Smooth muscle cell (in vitro differentiated cells): ENCODE measurements around the gene PLCH1. TPM values are rescaled to one million over a fixed set of nuclear protein-coding genes. Genes with fewer than 3 reads are reported as not detected.

Experiments used
- DNase-seq: peaks from one replicate; lab custom pipeline; 2025; ENCODE audit not compliant: unreplicated experiment; lab: John Stamatoyannopoulos, UW
- H2AFZ ChIP-seq: fragments of 200-600 bp; sonication (generic); 2 replicates; pipeline ENCODE4 v1.6.0; 2016; ENCODE audit warnings: antibody characterized with exemption, low read depth, mild to moderate bottlenecking
- H3F3A ChIP-seq: fragments of 200-600 bp; sonication (generic); 2 replicates; pipeline ENCODE4 v1.6.0; 2017; ENCODE audit warnings: antibody characterized with exemption, low read depth
- H3K27ac ChIP-seq: fragments of 200-600 bp; sonication (generic); 2 replicates; pipeline ENCODE4 v1.5.1; 2016; ENCODE audit warnings: low read depth, mild to moderate bottlenecking
- H3K27me3 ChIP-seq: fragments of 200-600 bp; sonication (generic); 2 replicates; pipeline ENCODE4 v1.6.1; 2016; ENCODE audit warnings: low read depth, mild to moderate bottlenecking
- H3K36me3 ChIP-seq: fragments of 200-600 bp; sonication (generic); 2 replicates; pipeline ENCODE4 v1.5.1; 2016; ENCODE audit warnings: low read depth
- H3K4me1 ChIP-seq: fragments of 200-600 bp; sonication (generic); 2 replicates; pipeline ENCODE4 v1.5.1; 2016; ENCODE audit warnings: low read depth
- H3K4me2 ChIP-seq: fragments of 200-600 bp; sonication (generic); 2 replicates; pipeline ENCODE4 v1.6.0; 2016; ENCODE audit warnings: mild to moderate bottlenecking
- H3K4me3 ChIP-seq: fragments of 200-600 bp; sonication (generic); 2 replicates; pipeline ENCODE4 v1.5.1; 2016; ENCODE audit warnings: mild to moderate bottlenecking
- H3K79me2 ChIP-seq: fragments of 200-600 bp; sonication (generic); 2 replicates; pipeline ENCODE4 v1.6.0; 2016; ENCODE audit warnings: low read depth, mild to moderate bottlenecking
- H3K9ac ChIP-seq: fragments of 200-600 bp; sonication (generic); 2 replicates; pipeline ENCODE4 v1.6.0; 2016; ENCODE audit warnings: low read depth
- H3K9me3 ChIP-seq: fragments of 200-600 bp; sonication (generic); replicated peaks from 2 replicates; pipeline ENCODE4 v1.5.1; 2016; ENCODE audit warnings: low read depth
- H4K20me1 ChIP-seq: fragments of 200-600 bp; sonication (generic); 2 replicates; pipeline ENCODE4 v1.6.0; 2016; ENCODE audit warnings: low read depth
- WGBS: methylation state at CpG from one replicate; pipeline ENCODE4 v1.1.7; 2016; ENCODE audit warnings: low lambda C conversion rate; 5-methylcytosine and 5-hydroxymethylcytosine counted together
- polyA plus RNA-seq: library from polyadenylated mRNA; unstranded; fragments of >200 nt; fragmentation: Nextera tagmentation; extraction: Ambion mirVana; gene quantifications from 2 replicates; pipeline ENCODE4 v1.2.1, GENCODE V29; 2016
- total RNA-seq: library from RNA; depleted of rRNA; stranded (reverse); fragments of >200 nt; gene quantifications from 2 replicates; pipeline ENCODE4 v1.2.3, GENCODE V29; 2014
- TF ChIP-seq, protein P1 (sequence below): fragments of 200-600 bp; sonication (generic); IDR thresholded peaks from 2 replicates; pipeline ENCODE4 v1.5.1; 2017; ENCODE audit warnings: borderline replicate concordance, mild to moderate bottlenecking, antibody characterized with exemption; ENCODE audit not compliant: insufficient read depth, poor library complexity, severe bottlenecking

Gene PLCH1
- total and polyA plus RNA-seq, 2 experiments from 2014 or later, result 0.36 TPM; not detected in 1

- TF ChIP-seq, protein P1, sequence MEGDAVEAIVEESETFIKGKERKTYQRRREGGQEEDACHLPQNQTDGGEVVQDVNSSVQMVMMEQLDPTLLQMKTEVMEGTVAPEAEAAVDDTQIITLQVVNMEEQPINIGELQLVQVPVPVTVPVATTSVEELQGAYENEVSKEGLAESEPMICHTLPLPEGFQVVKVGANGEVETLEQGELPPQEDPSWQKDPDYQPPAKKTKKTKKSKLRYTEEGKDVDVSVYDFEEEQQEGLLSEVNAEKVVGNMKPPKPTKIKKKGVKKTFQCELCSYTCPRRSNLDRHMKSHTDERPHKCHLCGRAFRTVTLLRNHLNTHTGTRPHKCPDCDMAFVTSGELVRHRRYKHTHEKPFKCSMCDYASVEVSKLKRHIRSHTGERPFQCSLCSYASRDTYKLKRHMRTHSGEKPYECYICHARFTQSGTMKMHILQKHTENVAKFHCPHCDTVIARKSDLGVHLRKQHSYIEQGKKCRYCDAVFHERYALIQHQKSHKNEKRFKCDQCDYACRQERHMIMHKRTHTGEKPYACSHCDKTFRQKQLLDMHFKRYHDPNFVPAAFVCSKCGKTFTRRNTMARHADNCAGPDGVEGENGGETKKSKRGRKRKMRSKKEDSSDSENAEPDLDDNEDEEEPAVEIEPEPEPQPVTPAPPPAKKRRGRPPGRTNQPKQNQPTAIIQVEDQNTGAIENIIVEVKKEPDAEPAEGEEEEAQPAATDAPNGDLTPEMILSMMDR, result no peak
- peak overlapping the region; percentile 40 for H3K9ac ChIP-seq
Observed at GRCh38 chr3:155744010-155744625, 753 bp downstream of the PLCH1 start.

DNA sequence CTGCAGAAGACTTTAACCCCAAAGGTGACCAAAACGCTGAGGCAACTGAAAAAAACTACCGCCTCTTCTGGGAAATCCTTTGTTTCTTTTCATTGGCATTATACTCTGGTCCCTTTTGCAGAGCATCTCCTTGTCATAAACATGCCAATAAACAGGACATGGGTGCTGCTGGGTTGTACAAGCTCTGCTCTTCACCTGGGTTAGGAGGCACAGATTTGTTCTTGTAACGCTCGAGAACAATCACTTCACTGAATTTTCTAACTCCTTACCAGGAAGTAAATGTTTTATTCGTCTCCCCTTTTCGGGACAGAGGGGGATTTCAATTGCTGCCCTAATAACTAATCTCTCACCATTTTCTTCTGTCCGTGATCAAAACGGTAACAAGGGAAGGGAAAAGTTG lies 1.3 kb downstream of the PLCH1 start:
- no peaks in the 10 kb centered on the region for H3F3A ChIP-seq
- WGBS, result 21% methylated on average over 8 of the region's 8 CpGs
- H3K4me2 ChIP-seq, result peak overlapping the region; percentile 96
- no peaks in the 10 kb centered on the region for H4K20me1 ChIP-seq
- H3K27ac ChIP-seq, result no peak overlapping the region
- peak overlapping the region; percentile 40 for H3K9ac ChIP-seq
- peak overlapping the region; percentile 97 for H2AFZ ChIP-seq
- peaks cover 61% of the 10 kb centered on the region for H3K27me3 ChIP-seq
- peak overlapping the region; percentile 76 for H3K4me3 ChIP-seq
- TF ChIP-seq, protein P1, result no peak
- H3K79me2 ChIP-seq, result no peaks in the 10 kb centered on the region
- no peaks in the 10 kb centered on the region for H3K9me3 ChIP-seq
- H3K36me3 ChIP-seq, result no peaks in the 10 kb centered on the region
- peaks cover 44% of the 10 kb centered on the region for H3K4me1 ChIP-seq
- DNase-seq, result no peak

More at GRCh38 chr3:155744010-155744625, 753 bp downstream of the PLCH1 start:
- Histone ChIP-seq H3K27ac (no peak overlapping the region), H3K4me3 (peak overlapping the region; percentile 76), H3K79me2 (no peaks in the 10 kb centered on the region), H3K4me1 (peaks cover 47% of the 10 kb centered on the region), H2AFZ (peak overlapping the region; percentile 97), H3K36me3 (no peaks in the 10 kb centered on the region), H3F3A (no peaks in the 10 kb centered on the region), H3K4me2 (peak overlapping the region; percentile 96), H4K20me1 (no peaks in the 10 kb centered on the region), H3K27me3 (peaks cover 61% of the 10 kb centered on the region), H3K9me3 (no peaks in the 10 kb centered on the region)
- DNase-seq, result no peak
- 1% methylated on average over 45 of the region's 48 CpGs for WGBS

DNA sequence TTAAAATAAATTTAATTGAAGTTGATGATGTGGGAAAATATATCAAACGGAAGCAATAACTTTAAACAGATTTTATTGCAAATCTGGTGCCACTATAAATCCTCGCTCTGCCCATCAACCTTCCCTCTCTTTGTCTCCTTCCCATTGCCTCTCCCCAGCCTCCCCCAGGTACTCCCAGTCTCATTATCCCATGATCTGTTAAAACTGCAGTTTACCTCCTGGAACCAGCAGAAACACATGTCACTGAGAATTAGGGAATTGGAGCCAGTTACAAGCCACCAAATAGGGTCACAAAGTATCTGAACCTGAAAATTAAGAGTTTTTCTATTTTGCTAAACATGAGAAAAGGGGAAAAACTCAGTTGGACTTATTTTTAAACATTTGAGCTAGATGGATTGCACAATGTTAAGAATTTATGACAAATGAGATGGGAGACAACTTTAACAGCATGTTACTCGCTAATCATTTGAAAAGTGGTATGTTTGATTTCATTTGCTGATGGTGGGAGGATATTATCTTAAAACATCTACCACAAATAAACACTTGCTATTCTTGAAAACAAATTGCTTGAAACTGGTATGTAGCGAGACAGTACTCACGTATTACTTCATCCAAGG lies 2.4 kb downstream of the PLCH1 start:
- Histone ChIP-seq H3K9me3 (no peaks in the 10 kb centered on the region), H3F3A (no peaks in the 10 kb centered on the region), H3K4me3 (no peak overlapping the region), H3K9ac (no peak overlapping the region), H2AFZ (no peak overlapping the region), H3K27me3 (peaks cover 55% of the 10 kb centered on the region), H3K4me1 (peaks cover 33% of the 10 kb centered on the region), H4K20me1 (no peaks in the 10 kb centered on the region), H3K79me2 (no peaks in the 10 kb centered on the region), H3K36me3 (no peaks in the 10 kb centered on the region), H3K27ac (no peak overlapping the region), H3K4me2 (no peak overlapping the region)
- TF ChIP-seq, protein P1, result no peak
- WGBS, result 80% methylated on average over 5 of the region's 5 CpGs
- DNase-seq, result no peak

DNA sequence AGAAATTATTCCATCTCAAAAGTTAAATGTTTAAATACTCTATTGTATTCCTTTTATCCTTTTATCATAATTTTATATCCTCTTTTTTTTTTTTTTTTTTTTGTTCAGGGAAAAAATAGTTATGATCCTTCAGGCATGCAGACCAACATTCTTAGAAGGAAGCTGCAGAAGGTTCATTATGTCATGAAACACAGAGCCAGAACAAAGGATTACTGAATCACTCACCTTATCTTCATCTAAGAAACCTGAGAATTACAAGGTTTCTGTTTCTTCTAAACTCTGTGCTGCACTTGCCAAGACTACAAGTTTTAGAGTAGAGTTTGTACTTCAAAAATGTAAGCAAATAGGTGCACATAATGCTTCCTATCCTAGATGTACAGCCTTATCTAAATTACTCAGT lies 3.3 kb downstream of the PLCH1 start:
- H3K79me2 ChIP-seq, result no peaks in the 10 kb centered on the region
- H3K9me3 ChIP-seq, result no peaks in the 10 kb centered on the region
- TF ChIP-seq, protein P1, result no peak
- DNase-seq, result no peak
- peaks cover 47% of the 10 kb centered on the region for H3K27me3 ChIP-seq
- H3F3A ChIP-seq, result no peaks in the 10 kb centered on the region
- H3K36me3 ChIP-seq, result no peaks in the 10 kb centered on the region
- no peak overlapping the region for H3K4me2 ChIP-seq
- H4K20me1 ChIP-seq, result no peaks in the 10 kb centered on the region
- no peak overlapping the region for H3K9ac ChIP-seq
- H3K4me1 ChIP-seq, result peaks cover 25% of the 10 kb centered on the region
- H2AFZ ChIP-seq, result no peak overlapping the region
- no peak overlapping the region for H3K4me3 ChIP-seq
- no peak overlapping the region for H3K27ac ChIP-seq
